K562 (cell line): Measurements from ENCODE around the gene BTBD18. TPM values are rescaled to one million over a fixed set of nuclear protein-coding genes. Genes with fewer than 3 reads are reported as not detected.

Experiments used
- CREBBP ChIP-seq: IDR thresholded peaks from one replicate; pipeline ENCODE4 v1.6.1; 2012; ENCODE audit warnings: low read depth, mild to moderate bottlenecking, control low read depth, inconsistent platforms, low read length
- EGR1 ChIP-seq: fragments of 450-650 bp; conservative IDR thresholded peaks from 2 replicates; pipeline ENCODE4 v1.6.1; 2017; ENCODE audit warnings: mild to moderate bottlenecking
- ESRRB ChIP-seq: fragments of 250-450 bp; sonication (Bioruptor Pico); IDR thresholded peaks from 2 replicates; pipeline ENCODE4 v1.5.0; 2020; ENCODE audit warnings: mild to moderate bottlenecking, moderate library complexity, borderline replicate concordance
- GTF2B ChIP-seq: IDR thresholded peaks from 2 replicates; pipeline ENCODE4 v1.6.1; 2011; ENCODE audit not compliant: insufficient read length; ENCODE audit errors: extremely low read depth
- ID3 ChIP-seq, 2 experiments: fragments of 250-450 bp in 1 of 2; fragments of 450-650 bp in 1 of 2; sonication (Bioruptor Pico) in 1 of 2; IDR thresholded peaks; 2 replicates each; pipeline versions ENCODE4 v1.6.1 to v1.8.0; 2016 to 2021; ENCODE audit warnings: mild to moderate bottlenecking in 2 of 2, moderate library complexity in 2 of 2, missing compliant biosample characterization in 1 of 2, missing genetic modification characterization in 1 of 2
- JUNB ChIP-seq: fragments of 450-650 bp; formaldehyde crosslinking; conservative IDR thresholded peaks from 2 replicates; pipeline ENCODE4 v1.4.0; 2020; ENCODE audit warnings: mild to moderate bottlenecking
- L3MBTL2 ChIP-seq: fragments of 450-650 bp; IDR thresholded peaks from 2 replicates; pipeline ENCODE4 v1.6.1; 2016; ENCODE audit warnings: mild to moderate bottlenecking, moderate library complexity
- NUFIP1 ChIP-seq: fragments of 450-650 bp; IDR thresholded peaks from 2 replicates; pipeline ENCODE4 v1.6.1; 2018; ENCODE audit not compliant: partially characterized antibody
- PCBP2 ChIP-seq: fragments of 200-400 bp; formaldehyde crosslinking; IDR thresholded peaks from 2 replicates; pipeline ENCODE4 v1.6.1; 2018; ENCODE audit warnings: low read length, low read depth, mild to moderate bottlenecking, moderate library complexity; ENCODE audit not compliant: poor library complexity, severe bottlenecking
- POLR2AphosphoS2 ChIP-seq: IDR thresholded peaks from 2 replicates; pipeline ENCODE4 v1.6.1; 2012; ENCODE audit warnings: low read length, improper control_type of control experiment
- RCOR1 ChIP-seq, 2 experiments: IDR thresholded peaks; 2 replicates each; pipeline ENCODE4 v1.6.1; 2012; ENCODE audit warnings: low read depth in 2 of 2, low read length in 2 of 2, borderline replicate concordance in 1 of 2, improper control_type of control experiment in 1 of 2
- REST ChIP-seq, 2 experiments: fragments of 450-650 bp; formaldehyde crosslinking in 1 of 2; IDR thresholded peaks; 2 replicates each; pipeline versions ENCODE4 v1.4.0 to v1.6.1; 2014 to 2020; ENCODE audit warnings: mild to moderate bottlenecking in 2 of 2, borderline replicate concordance in 1 of 2, low read depth in 1 of 2
- SMAD4 ChIP-seq: fragments of 250-450 bp; sonication (Bioruptor Pico); conservative IDR thresholded peaks from 2 replicates; pipeline ENCODE4 v1.8.0; 2021; ENCODE audit warnings: inconsistent platforms, mild to moderate bottlenecking, moderate library complexity
- TCFL5 ChIP-seq: fragments of 250-450 bp; sonication (Bioruptor Pico); conservative IDR thresholded peaks from 2 replicates; pipeline ENCODE4 v1.6.1; 2021; ENCODE audit warnings: mild to moderate bottlenecking, moderate library complexity, matching md5 sums
- ZFP1 ChIP-seq: fragments of 450-650 bp; formaldehyde crosslinking; IDR thresholded peaks from 2 replicates; pipeline ENCODE4 v1.4.0; 2020; ENCODE audit warnings: mild to moderate bottlenecking, mixed read lengths
- ZZZ3 ChIP-seq: fragments of 450-650 bp; IDR thresholded peaks from 2 replicates; pipeline ENCODE4 v1.6.1; 2016; ENCODE audit warnings: antibody characterized with exemption, mild to moderate bottlenecking, moderate library complexity
- polyA plus RNA-seq, 8 experiments: library from polyadenylated mRNA; depleted of rRNA in 4 of 8; stranded (reverse) in 5 of 8; unstranded in 3 of 8; fragments of >200 nt; fragmentation: Nextera tagmentation in 2 of 8; fragmentation: Illumina TruSeq in 1 of 8; extraction: Ambion mirVana in 2 of 8; extraction: Trizol in 1 of 8; gene quantifications; 2 replicates each; pipeline versions ENCODE4 v1.2.1 to v1.2.3, GENCODE V29; 2011 to 2014; ENCODE audit warnings: inconsistent platforms in 1 of 8, missing spikeins in 1 of 8
- total RNA-seq, 7 experiments: library from RNA; depleted of rRNA in 6 of 7; stranded (reverse); fragments of >200 nt in 6 of 7; fragmentation: Illumina TruSeq in 2 of 7; extraction: Trizol in 2 of 7; gene quantifications; 2 replicates each; pipeline versions ENCODE4 v1.2.1 to v1.2.3, GENCODE V29; 2011 to 2021; ENCODE audit warnings: low replicate concordance in 1 of 7

The BTBD18 gene
- total and polyA plus RNA-seq, 9 of the 15 experiments (the other 6 are each of a cell fraction or from before 2014, with no cell fraction given) = 0.06 TPM; not detected in 8

- TF ChIP-seq SMAD4 (CRISPR knock-in tag) (peak; percentile 21; the same call in 1 of the 2 replicates), L3MBTL2 (peak; percentile 83), ESRRB (no peak), ZZZ3 (peak; percentile 58; the same call in 1 of the 2 replicates), JUNB (CRISPR knock-in tag) (no peak), GTF2B (no peak), NUFIP1 (peak; percentile 85), RCOR1 (IDR thresholded peaks at IDR 0.05; ENCODE audit: borderline replicate concordance in 1 of 2, low read depth in 2 of 2, low read length in 2 of 2) (peak in 1 of 2 experiments; percentile 83; a peak in 2 of 4 replicates), PCBP2 (no peak), TCFL5 (no peak), ID3 (CRISPR knock-in tag; IDR thresholded peaks at IDR 0.05) (no peak), ID3 (tag; IDR thresholded peaks at IDR 0.05) (peak; percentile 85), ZFP1 (CRISPR knock-in tag) (no peak), REST (IDR thresholded peaks at IDR 0.05; ENCODE audit: borderline replicate concordance) (peak; percentile 71), REST (CRISPR knock-in tag; IDR thresholded peaks at IDR 0.05; ENCODE audit: low read depth) (no peak), CREBBP (no peak), EGR1 (peak; percentile 82), POLR2AphosphoS2 (peak; percentile 99)
These were observed 10.2 kb downstream of the BTBD18 start, which contains the start of gene SELENOH (continued) for GRCh38 chr11:57741132-57742086.
